DOHH2 (cell line): ENCODE measurements around the gene CRYBG1.

ENCODE experiments used
- EZH2phosphoT487 ChIP-seq: fragments of 200-600 bp; sonication (generic); IDR thresholded peaks from 2 replicates; pipeline ENCODE4 v1.6.1; 2017; ENCODE audit warnings: borderline replicate concordance, mild to moderate bottlenecking, antibody characterized with exemption, low read length, moderate library complexity, mixed read lengths
- TF ChIP-seq, protein P1 (sequence below): fragments of 200-600 bp; sonication (generic); IDR thresholded peaks from one replicate; pipeline ENCODE4 v1.5.1; 2014; ENCODE audit warnings: antibody characterized with exemption, mild to moderate bottlenecking, low read depth, low read length; ENCODE audit not compliant: poor library complexity, severe bottlenecking

DNA sequence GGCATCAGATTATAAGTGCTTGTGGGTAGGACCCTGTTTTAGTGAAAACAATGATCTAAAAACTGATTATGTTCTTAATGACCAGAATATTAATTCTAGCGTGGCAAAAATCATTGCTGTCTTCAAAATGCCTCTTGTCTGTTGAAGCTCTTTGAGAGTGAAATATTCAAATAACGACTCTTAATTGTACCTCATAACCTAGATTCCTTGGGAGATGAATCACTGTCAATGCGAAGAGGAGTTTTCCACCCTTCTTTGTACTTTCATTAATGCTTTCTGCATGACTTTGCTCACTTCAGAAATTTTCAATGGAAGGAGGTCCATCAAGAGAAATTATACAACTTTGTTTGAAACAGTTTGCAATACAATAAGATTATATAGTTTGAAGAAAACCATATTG is 71.5 kb downstream of the CRYBG1 start:
- TF ChIP-seq, protein P1, sequence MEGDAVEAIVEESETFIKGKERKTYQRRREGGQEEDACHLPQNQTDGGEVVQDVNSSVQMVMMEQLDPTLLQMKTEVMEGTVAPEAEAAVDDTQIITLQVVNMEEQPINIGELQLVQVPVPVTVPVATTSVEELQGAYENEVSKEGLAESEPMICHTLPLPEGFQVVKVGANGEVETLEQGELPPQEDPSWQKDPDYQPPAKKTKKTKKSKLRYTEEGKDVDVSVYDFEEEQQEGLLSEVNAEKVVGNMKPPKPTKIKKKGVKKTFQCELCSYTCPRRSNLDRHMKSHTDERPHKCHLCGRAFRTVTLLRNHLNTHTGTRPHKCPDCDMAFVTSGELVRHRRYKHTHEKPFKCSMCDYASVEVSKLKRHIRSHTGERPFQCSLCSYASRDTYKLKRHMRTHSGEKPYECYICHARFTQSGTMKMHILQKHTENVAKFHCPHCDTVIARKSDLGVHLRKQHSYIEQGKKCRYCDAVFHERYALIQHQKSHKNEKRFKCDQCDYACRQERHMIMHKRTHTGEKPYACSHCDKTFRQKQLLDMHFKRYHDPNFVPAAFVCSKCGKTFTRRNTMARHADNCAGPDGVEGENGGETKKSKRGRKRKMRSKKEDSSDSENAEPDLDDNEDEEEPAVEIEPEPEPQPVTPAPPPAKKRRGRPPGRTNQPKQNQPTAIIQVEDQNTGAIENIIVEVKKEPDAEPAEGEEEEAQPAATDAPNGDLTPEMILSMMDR = no peak
- TF ChIP-seq EZH2phosphoT487 = no peak
